CD14-positive monocyte (primary cell): ENCODE measurements around the gene RAMAC. TPM values are rescaled to one million over a fixed set of nuclear protein-coding genes. Genes with fewer than 3 reads are reported as not detected.
A peak's percentile ranks its signal among the peaks of the same experiment; 100 is the strongest.

ENCODE experiments used
- DNase-seq, 3 donors: peaks; one replicate each; pipeline ENCODE4 v3.0.0-alpha.2; 2011 to 2022
- H2AFZ ChIP-seq: 2 replicates; pipeline ENCODE4 v1.6.0; 2012; ENCODE audit warnings: mild to moderate bottlenecking, low read depth, low read length, inconsistent platforms; ENCODE audit not compliant: insufficient read depth, poor library complexity, severe bottlenecking
- H3K27ac ChIP-seq, 2 donors: 1 replicate in 1 of 2; 2 replicates in 1 of 2; pipeline ENCODE4 v1.5.1; 2012 to 2013; ENCODE audit warnings: low read length in 2 of 2, control low read depth in 1 of 2, inconsistent platforms in 1 of 2, low read depth in 1 of 2, mild to moderate bottlenecking in 1 of 2
- H3K27me3 ChIP-seq, 2 donors: one replicate each; pipeline versions ENCODE4 v1.6.0 to v1.6.1; 2011 to 2013; ENCODE audit warnings: low read length in 2 of 2; ENCODE audit not compliant: control insufficient read depth in 2 of 2, insufficient read depth in 2 of 2
- H3K36me3 ChIP-seq, 2 donors: replicated peaks in 1 of 2; 1 replicate in 1 of 2; 2 replicates in 1 of 2; pipeline versions ENCODE4 v1.5.1 to v1.6.1; 2012 to 2013; ENCODE audit warnings: low read length in 2 of 2, control low read depth in 1 of 2, inconsistent platforms in 1 of 2, mild to moderate bottlenecking in 1 of 2; ENCODE audit not compliant: insufficient read depth in 2 of 2, control insufficient read depth in 1 of 2
- H3K4me1 ChIP-seq, 2 donors: 1 replicate in 1 of 2; 2 replicates in 1 of 2; pipeline versions ENCODE4 v1.5.1 to v1.6.1; 2012 to 2013; ENCODE audit warnings: low read length in 2 of 2, control low read depth in 1 of 2, inconsistent platforms in 1 of 2, mild to moderate bottlenecking in 1 of 2, moderate library complexity in 1 of 2; ENCODE audit not compliant: insufficient read depth in 2 of 2, control insufficient read depth in 1 of 2
- H3K4me2 ChIP-seq: replicated peaks from 2 replicates; pipeline ENCODE3; 2012; ENCODE audit warnings: low read length, moderate library complexity, mild to moderate bottlenecking; ENCODE audit not compliant: poor library complexity, severe bottlenecking; ENCODE audit errors: extremely low read depth
- H3K4me3 ChIP-seq, 3 experiments: fragments of 200-600 bp in 1 of 3; sonication (generic) in 1 of 3; replicated peaks in 1 of 3; 1 replicate in 2 of 3; 2 replicates in 1 of 3; pipeline ENCODE4 v1.5.1; 2011 to 2013; ENCODE audit warnings: low read length in 3 of 3, mild to moderate bottlenecking in 3 of 3, control low read depth in 2 of 3, low read depth in 2 of 3, inconsistent platforms in 1 of 3, moderate library complexity in 1 of 3
- H3K79me2 ChIP-seq: 2 replicates; pipeline ENCODE4 v1.6.0; 2012; ENCODE audit warnings: mild to moderate bottlenecking, control low read depth, inconsistent platforms, low read length, moderate library complexity; ENCODE audit not compliant: insufficient read depth
- H3K9ac ChIP-seq: 2 replicates; pipeline ENCODE4 v1.6.0; 2017; ENCODE audit warnings: low read length, mild to moderate bottlenecking; ENCODE audit not compliant: insufficient read depth, poor library complexity, severe bottlenecking
- H3K9me3 ChIP-seq, 2 donors: replicated peaks in 1 of 2; 1 replicate in 1 of 2; 2 replicates in 1 of 2; pipeline versions ENCODE4 v1.5.1 to v1.6.1; 2012 to 2013; ENCODE audit warnings: low read length in 2 of 2, control low read depth in 1 of 2; ENCODE audit not compliant: control insufficient read depth in 1 of 2, insufficient read depth in 1 of 2
- H4K20me1 ChIP-seq: 2 replicates; pipeline ENCODE4 v1.6.0; 2012; ENCODE audit warnings: mild to moderate bottlenecking, low read length, control low read depth, moderate library complexity; ENCODE audit not compliant: insufficient read depth
- H3K27ac Mint-ChIP-seq, 7 donors: one replicate each; pipeline ENCODE4 v1.8.0; 2020; ENCODE audit warnings: mild to moderate bottlenecking in 7 of 7, mixed read lengths in 7 of 7, moderate library complexity in 6 of 7, inconsistent platforms in 2 of 7
- H3K27me3 Mint-ChIP-seq, 3 donors: one replicate each; pipeline ENCODE4 v1.8.0; 2021 to 2022; ENCODE audit warnings: low read depth in 3 of 3, mild to moderate bottlenecking in 3 of 3, mixed read lengths in 3 of 3, moderate library complexity in 3 of 3, inconsistent platforms in 1 of 3
- H3K36me3 Mint-ChIP-seq, 2 donors: one replicate each; pipeline ENCODE4 v1.8.0; 2020; ENCODE audit warnings: mixed read lengths in 2 of 2, inconsistent platforms in 1 of 2, mild to moderate bottlenecking in 1 of 2
- H3K4me1 Mint-ChIP-seq: one replicate; pipeline ENCODE4 v1.8.0; 2020; ENCODE audit warnings: mild to moderate bottlenecking, mixed read lengths
- H3K4me3 Mint-ChIP-seq, 2 donors: one replicate each; pipeline ENCODE4 v1.8.0; 2020; ENCODE audit warnings: mild to moderate bottlenecking in 2 of 2, mixed read lengths in 2 of 2, moderate library complexity in 1 of 2
- H3K9me3 Mint-ChIP-seq, 7 donors: one replicate each; pipeline ENCODE4 v1.8.0; 2020 to 2022; ENCODE audit warnings: mixed read lengths in 7 of 7, mild to moderate bottlenecking in 6 of 7, moderate library complexity in 6 of 7, inconsistent platforms in 2 of 7
- WGBS: methylation state at CpG from one replicate; pipeline ENCODE4 v1.1.5; 2013; ENCODE audit warnings: missing lambda C conversion rate; ENCODE audit not compliant: insufficient coverage; 5-methylcytosine and 5-hydroxymethylcytosine counted together
- intact Hi-C, 2 donors: fragments of 100-400 bp; cut with micrococcal nuclease; formaldehyde crosslinking; loops; one replicate each; pipeline versions ENCODE4 v1.15.0 to v1.15.1; 2023
- polyA plus RNA-seq, 3 donors: library from polyadenylated mRNA; depleted of rRNA in 1 of 3; unstranded in 2 of 3; stranded (reverse) in 1 of 3; fragments of 300-500 nt in 2 of 3; fragments of >200 nt in 1 of 3; fragmentation: Illumina TruSeq in 2 of 3; gene quantifications; 1 replicate in 2 of 3; 2 replicates in 1 of 3; pipeline ENCODE4 v1.2.3, GENCODE V29; 2012 to 2021
- TF ChIP-seq, protein P1 (sequence below): fragments of 200-600 bp; IDR thresholded peaks from one replicate; pipeline ENCODE4 v1.8.0; 2022; ENCODE audit warnings: antibody characterized with exemption, mild to moderate bottlenecking

RAMAC gene
- polyA plus RNA-seq, 3 donors = 6.1 to 39.9 (median 27.7) TPM

DNA sequence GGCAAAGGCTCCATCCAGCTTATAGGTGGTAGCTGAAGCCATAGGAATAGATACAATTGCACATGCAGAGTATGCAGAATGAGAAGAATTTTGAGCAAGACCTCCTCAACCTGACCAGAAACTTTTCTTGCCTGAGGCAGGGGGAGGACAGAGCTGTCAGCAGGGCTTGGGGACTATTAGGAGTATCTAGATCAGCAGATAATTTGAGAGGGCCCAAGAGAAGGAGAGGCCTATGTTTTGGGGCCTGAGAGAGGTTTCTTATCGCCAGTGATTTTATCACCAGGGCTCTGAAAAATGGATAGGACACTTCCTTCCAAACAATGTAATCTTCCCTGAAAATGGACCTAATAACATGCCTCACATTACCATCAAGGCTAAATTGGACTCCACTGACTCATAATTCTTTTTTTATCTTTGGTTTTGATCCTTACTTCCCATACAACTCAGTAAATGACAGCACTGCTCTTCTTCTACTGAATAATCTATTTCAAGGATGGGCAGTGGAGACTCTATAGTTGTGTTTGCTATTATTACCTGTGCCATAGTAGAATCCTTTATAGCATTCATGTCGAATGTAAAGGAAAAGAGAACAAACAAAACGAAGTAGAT lies 15.8 kb upstream of the RAMAC start:
- Histone ChIP-seq H3K36me3 (no peaks in the 10 kb centered on the region), H3K4me1 (peaks cover 5 to 7% of the 10 kb centered on the region in 2 donors), H3K9me3 (no peaks in the 10 kb centered on the region), H4K20me1 (no peaks in the 10 kb centered on the region), H3K27ac (no peak overlapping the region), H3K79me2 (no peaks in the 10 kb centered on the region), H3K4me3 (no peak overlapping the region), H3K27me3 (no peaks in the 10 kb centered on the region), H3K4me2 (no peak overlapping the region), H2AFZ (no peak overlapping the region), H3K9ac (no peak overlapping the region)
- no peak for DNase-seq
- Mint-ChIP-seq H3K9me3 (no peaks in the 10 kb centered on the region), H3K27ac (peak overlapping the region in 1 of 7 donors; percentile 45), H3K4me1 (peaks cover 21% of the 10 kb centered on the region), H3K4me3 (no peak overlapping the region), H3K36me3 (peaks cover 0 to 4% of the 10 kb centered on the region in 2 donors), H3K27me3 (peaks cover 0 to 3% (median 0%) of the 10 kb centered on the region in 3 donors)
- TF ChIP-seq, protein P1, sequence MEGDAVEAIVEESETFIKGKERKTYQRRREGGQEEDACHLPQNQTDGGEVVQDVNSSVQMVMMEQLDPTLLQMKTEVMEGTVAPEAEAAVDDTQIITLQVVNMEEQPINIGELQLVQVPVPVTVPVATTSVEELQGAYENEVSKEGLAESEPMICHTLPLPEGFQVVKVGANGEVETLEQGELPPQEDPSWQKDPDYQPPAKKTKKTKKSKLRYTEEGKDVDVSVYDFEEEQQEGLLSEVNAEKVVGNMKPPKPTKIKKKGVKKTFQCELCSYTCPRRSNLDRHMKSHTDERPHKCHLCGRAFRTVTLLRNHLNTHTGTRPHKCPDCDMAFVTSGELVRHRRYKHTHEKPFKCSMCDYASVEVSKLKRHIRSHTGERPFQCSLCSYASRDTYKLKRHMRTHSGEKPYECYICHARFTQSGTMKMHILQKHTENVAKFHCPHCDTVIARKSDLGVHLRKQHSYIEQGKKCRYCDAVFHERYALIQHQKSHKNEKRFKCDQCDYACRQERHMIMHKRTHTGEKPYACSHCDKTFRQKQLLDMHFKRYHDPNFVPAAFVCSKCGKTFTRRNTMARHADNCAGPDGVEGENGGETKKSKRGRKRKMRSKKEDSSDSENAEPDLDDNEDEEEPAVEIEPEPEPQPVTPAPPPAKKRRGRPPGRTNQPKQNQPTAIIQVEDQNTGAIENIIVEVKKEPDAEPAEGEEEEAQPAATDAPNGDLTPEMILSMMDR = no peak
- 83% methylated on average over 1 of the region's 3 CpGs for WGBS
- intact Hi-C loops = no loop called here

DNA sequence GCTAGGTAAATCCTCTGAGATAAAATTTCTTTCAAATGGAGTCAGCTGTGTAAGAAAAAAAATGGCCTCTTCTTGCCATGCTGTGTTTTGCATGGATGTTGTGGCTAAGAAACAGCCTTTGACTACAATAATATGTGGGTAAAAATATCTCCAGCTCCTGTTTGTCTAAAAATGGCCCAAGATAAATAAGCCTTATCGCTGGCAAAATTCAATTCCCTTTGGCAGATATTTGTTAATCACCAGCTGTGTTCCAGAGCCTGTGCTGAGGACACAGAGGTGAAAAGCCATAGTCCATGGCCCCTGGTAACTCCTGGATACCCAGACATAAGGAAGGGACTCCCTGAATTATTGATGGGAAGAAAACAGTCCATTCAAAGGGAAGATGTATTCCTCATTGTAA lies 15.3 kb upstream of the RAMAC start:
- DNase-seq = no peak

More for the DNA sequence above, 15.3 kb upstream of the RAMAC start:
- Mint-ChIP-seq H3K9me3 (no peaks in the 10 kb centered on the region), H3K4me3 (no peak overlapping the region), H3K4me1 (peaks cover 21% of the 10 kb centered on the region), H3K27me3 (peaks cover 0 to 3% (median 0%) of the 10 kb centered on the region in 3 donors), H3K36me3 (peaks cover 0 to 4% of the 10 kb centered on the region in 2 donors), H3K27ac (no peak overlapping the region)
- WGBS = no CpG with 5 or more reads among the region's 1 CpG
- TF ChIP-seq, protein P1 = no peak
- Histone ChIP-seq H3K27ac (no peak overlapping the region), H3K27me3 (no peaks in the 10 kb centered on the region), H3K9ac (no peak overlapping the region), H3K4me1 (peaks cover 5 to 7% of the 10 kb centered on the region in 2 donors), H2AFZ (no peak overlapping the region), H3K4me2 (no peak overlapping the region), H3K36me3 (no peaks in the 10 kb centered on the region), H4K20me1 (no peaks in the 10 kb centered on the region), H3K4me3 (no peak overlapping the region), H3K79me2 (no peaks in the 10 kb centered on the region), H3K9me3 (no peaks in the 10 kb centered on the region)
- intact Hi-C loops = no loop called here
